Gastrocnemius medialis (tissue), 4 donors: ENCODE data around the gene EPHB2.

Experiments
- CTCF ChIP-seq, 5 experiments: fragments of 450-650 bp in 3 of 5; fragments of 200-600 bp in 2 of 5; sonication (generic) in 2 of 5; IDR thresholded peaks in 4 of 5; conservative IDR thresholded peaks in 1 of 5; 1 replicate in 4 of 5; 2 replicates in 1 of 5; pipeline ENCODE4 v1.5.1; 2016 to 2019; ENCODE audit warnings: antibody characterized with exemption in 5 of 5, mild to moderate bottlenecking in 3 of 5, moderate library complexity in 3 of 5
- POLR2A ChIP-seq, 2 donors: fragments of 450-650 bp; IDR thresholded peaks; one replicate each; pipeline ENCODE4 v1.6.1; 2017; ENCODE audit warnings: antibody characterized with exemption in 2 of 2, mild to moderate bottlenecking in 2 of 2, moderate library complexity in 2 of 2

DNA sequence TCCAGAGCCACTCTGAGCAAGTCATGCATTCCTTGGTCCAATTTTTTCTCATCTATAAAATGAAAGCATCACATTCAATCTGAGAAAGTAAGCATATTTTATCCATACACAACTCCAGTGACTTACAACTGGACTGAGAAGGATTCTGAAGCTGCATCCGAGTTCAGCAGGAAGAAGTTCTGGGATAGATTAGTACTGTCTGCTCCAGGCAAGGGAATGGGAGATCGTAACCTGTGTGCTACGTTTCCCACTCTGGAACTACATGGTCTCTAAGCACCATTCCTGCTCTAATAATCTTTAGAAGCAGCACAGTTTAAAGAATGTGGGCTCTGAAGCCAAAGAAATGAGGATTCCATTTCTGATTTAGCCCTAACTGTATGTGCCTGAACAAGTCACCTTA is 182.7 kb downstream of the EPHB2 start:
- TF ChIP-seq CTCF (IDR thresholded peaks at IDR 0.05 in 4 of 5, conservative IDR thresholded peaks at IDR 0.05 in 1 of 5) (no peak), POLR2A (IDR thresholded peaks at IDR 0.05) (no peak)
